ENCODE measurements around the gene ERCC1. TPM values are rescaled to one million over a fixed set of nuclear protein-coding genes. Genes with fewer than 3 reads are reported as not detected.

ERCC1 gene
- total and polyA plus RNA-seq, 8 donors, result 7.8 to 79.3 (median 49.5) TPM

DNA sequence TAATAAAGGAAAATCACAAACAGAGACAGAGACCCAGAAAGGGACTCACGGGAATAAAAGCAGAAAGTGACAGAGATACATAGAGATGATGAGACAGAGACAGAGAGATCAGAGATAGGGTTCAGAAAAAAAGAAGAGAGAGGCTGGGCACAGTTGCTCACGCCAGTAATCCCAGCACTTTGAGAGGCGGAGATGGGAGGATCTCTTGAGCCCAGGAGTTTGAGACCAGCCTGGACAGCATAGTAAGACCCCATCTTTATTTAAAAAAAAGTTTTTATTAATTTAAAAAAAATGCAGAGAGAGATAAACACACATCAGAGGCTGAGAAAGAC, 24.7 kb upstream of the ERCC1 start:
- intact Hi-C loops (cut with DNase I; ENCODE audit: low total_unique reads), result no loop called here
- TF ChIP-seq, protein P1, sequence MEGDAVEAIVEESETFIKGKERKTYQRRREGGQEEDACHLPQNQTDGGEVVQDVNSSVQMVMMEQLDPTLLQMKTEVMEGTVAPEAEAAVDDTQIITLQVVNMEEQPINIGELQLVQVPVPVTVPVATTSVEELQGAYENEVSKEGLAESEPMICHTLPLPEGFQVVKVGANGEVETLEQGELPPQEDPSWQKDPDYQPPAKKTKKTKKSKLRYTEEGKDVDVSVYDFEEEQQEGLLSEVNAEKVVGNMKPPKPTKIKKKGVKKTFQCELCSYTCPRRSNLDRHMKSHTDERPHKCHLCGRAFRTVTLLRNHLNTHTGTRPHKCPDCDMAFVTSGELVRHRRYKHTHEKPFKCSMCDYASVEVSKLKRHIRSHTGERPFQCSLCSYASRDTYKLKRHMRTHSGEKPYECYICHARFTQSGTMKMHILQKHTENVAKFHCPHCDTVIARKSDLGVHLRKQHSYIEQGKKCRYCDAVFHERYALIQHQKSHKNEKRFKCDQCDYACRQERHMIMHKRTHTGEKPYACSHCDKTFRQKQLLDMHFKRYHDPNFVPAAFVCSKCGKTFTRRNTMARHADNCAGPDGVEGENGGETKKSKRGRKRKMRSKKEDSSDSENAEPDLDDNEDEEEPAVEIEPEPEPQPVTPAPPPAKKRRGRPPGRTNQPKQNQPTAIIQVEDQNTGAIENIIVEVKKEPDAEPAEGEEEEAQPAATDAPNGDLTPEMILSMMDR (IDR thresholded peaks at IDR 0.05), result no peak
- TF ChIP-seq POLR2AphosphoS5 (IDR thresholded peaks at IDR 0.05) (no peak), POLR2A (IDR thresholded peaks at IDR 0.05) (no peak), EP300 (IDR thresholded peaks at IDR 0.05) (no peak)
- no peak overlapping the region for H3K4me3 ChIP-seq
- peaks cover 26 to 50% (median 38%) of the 10 kb centered on the region in 4 donors for H3K4me1 ChIP-seq
- no peaks in the 10 kb centered on the region for H3K36me3 ChIP-seq
- no peak overlapping the region for H3K27ac ChIP-seq
- no peak for DNase-seq
- no peaks in the 10 kb centered on the region for H3K27me3 ChIP-seq
- 81 to 92% (median 90%) methylated on average over 3 of the region's 3 CpGs for WGBS, 5 donors
- no peaks in the 10 kb centered on the region for H3K9me3 ChIP-seq

DNA sequence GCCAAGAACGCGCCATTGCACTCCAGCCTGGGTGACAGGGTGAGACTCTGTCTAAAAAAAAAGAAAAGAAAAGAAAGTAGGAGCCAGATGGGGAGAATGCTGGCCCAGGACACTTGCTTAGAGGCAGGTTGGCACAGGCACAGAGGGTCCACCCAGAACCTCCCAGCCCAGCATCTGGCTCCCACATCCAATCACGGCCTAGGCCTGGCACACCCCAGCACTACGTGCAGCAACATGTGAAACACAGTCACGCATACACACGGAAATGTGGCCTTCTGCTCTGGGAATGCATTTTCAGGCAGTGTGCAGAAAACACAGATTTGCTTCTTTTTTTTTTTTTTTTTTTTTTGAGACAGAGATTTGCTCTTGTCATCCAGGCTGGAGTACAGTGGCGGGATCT, 23.2 kb upstream of the ERCC1 start:
- Histone ChIP-seq H3K4me1 (peaks cover 31 to 57% (median 43%) of the 10 kb centered on the region in 4 donors), H3K27me3 (no peaks in the 10 kb centered on the region), H3K4me3 (no peak overlapping the region), H3K9me3 (no peaks in the 10 kb centered on the region), H3K27ac (peak overlapping the region in 1 of 5 donors; percentile 26), H3K36me3 (no peaks in the 10 kb centered on the region)
- intact Hi-C loops (cut with DNase I; ENCODE audit: low total_unique reads), result no loop called here
- TF ChIP-seq POLR2A (IDR thresholded peaks at IDR 0.05) (no peak), EP300 (IDR thresholded peaks at IDR 0.05) (no peak), POLR2AphosphoS5 (IDR thresholded peaks at IDR 0.05) (no peak)
- TF ChIP-seq, protein P1 (IDR thresholded peaks at IDR 0.05), result no peak
- DNase-seq, result peak in 1 of 2 donors; percentile 69
- 75 to 86% (median 78%) methylated on average over 7 of the region's 7 CpGs for WGBS, 5 donors

DNA sequence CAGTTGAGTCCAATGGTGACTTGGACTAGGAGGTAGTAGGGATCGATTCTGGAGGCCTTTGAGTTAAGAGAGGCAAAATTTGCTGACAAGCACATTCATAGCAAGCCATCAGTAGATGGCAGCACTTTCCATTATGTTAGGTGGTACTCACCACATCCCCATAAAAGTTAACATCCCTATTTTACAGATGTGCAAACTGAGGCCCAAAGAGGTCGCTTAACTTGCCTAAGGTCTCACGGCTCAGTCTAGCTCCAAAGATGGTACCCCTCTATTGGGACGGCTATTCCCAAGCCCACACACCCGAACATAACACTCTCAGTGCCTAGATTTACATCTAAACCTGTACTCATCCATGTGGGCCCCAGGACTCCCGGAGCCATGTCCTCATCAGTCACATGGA, 22.6 kb upstream of the ERCC1 start:
- 80 to 86% (median 82%) methylated on average over 6 of the region's 6 CpGs for WGBS, 5 donors
- peak in 1 of 2 donors; percentile 65 for DNase-seq
- H3K4me1 ChIP-seq, result peaks cover 26 to 50% (median 38%) of the 10 kb centered on the region in 4 donors
- H3K27me3 ChIP-seq, result no peaks in the 10 kb centered on the region
- peak overlapping the region in 1 of 5 donors; percentile 26 for H3K27ac ChIP-seq
- TF ChIP-seq EP300 (IDR thresholded peaks at IDR 0.05), result no peak
- TF ChIP-seq, protein P1 (IDR thresholded peaks at IDR 0.05), result peak in 1 of 7 experiments; percentile 11
- intact Hi-C loops (cut with DNase I; ENCODE audit: low total_unique reads), result no loop called here
- H3K9me3 ChIP-seq, result no peaks in the 10 kb centered on the region
- no peak overlapping the region for H3K4me3 ChIP-seq
- H3K36me3 ChIP-seq, result no peaks in the 10 kb centered on the region

DNA sequence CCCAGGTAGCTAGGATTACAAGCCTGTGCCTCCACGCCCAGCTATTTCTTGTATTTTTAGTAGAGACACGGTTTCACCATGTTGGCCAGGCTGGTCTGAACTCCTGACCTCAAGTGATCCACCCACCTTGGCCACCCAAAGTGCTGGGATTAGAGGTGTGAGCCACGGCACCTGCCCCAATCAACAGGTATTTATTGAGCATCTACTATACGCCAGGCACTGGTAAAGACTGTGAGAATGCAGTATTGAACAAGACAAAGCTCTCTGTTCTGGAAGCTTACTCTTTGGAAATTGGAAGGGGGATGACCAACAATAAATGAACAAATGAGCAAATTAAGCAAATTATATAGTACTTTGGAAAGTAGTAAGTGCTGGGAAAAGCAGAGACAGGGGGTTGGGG, 21.4 kb upstream of the ERCC1 start:
- 88 to 96% (median 93%) methylated on average over 4 of the region's 4 CpGs for WGBS, 5 donors
- Histone ChIP-seq H3K4me3 (no peak overlapping the region), H3K36me3 (no peaks in the 10 kb centered on the region), H3K27ac (peak overlapping the region in 3 of 5 donors; percentile 89 to 96 (median 94)), H3K4me1 (peaks cover 21 to 56% (median 36%) of the 10 kb centered on the region in 4 donors), H3K9me3 (no peaks in the 10 kb centered on the region), H3K27me3 (no peaks in the 10 kb centered on the region)
- no peak for TF ChIP-seq EP300 (IDR thresholded peaks at IDR 0.05)
- TF ChIP-seq POLR2AphosphoS5 (IDR thresholded peaks at IDR 0.05), result no peak
- TF ChIP-seq POLR2A (IDR thresholded peaks at IDR 0.05), result no peak
- TF ChIP-seq, protein P1 (IDR thresholded peaks at IDR 0.05), result no peak
- DNase-seq, result no peak
- intact Hi-C loops (cut with DNase I; ENCODE audit: low total_unique reads), result no loop called here

Measured in stomach (tissue), 9 donors.